T-helper 22 cell (primary cell): ENCODE measurements around the gene PRSS8.

ENCODE experiments used
- DNase-seq: peaks from one replicate; pipeline ENCODE4 v3.0.0-alpha.2; 2020; ENCODE audit warnings: low read depth

The PRSS8 gene

DNA sequence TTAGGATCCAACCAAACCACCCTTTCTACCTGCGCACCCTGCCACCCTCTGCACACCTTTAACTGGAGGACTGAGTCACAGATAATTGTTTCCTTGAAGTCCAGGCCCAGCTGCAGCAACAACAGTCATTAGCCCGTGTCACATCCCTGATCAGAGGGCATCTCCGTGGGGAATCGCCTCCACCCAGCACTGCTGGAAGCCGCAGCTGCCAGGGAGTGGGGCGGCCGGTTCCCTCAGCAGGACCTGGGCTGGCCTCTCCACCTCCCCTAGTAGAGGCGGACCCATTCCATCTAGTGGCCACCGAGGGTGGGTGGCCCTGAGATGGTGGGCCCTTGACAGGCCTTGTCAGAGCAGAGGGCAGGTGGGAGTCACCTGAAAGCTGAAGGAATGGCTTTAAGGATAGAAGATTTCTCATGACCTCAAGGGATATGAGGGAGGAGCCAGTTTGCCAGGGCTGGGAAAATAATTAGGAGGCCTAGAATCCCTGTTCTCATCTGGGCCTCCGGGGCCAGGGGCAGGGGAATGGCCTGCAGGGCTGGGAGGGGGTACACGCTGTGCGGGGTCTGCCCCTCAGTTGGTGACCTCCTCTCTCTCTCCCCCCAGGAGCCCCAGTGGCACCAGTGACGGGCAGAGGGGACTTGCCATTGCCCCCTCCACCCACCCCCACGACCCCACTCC lies 53.0 kb downstream of the PRSS8 start:
- no peak for DNase-seq
